Midbrain (tissue), 1 donor: ENCODE results near the gene LGALS9.
"Not testable (repeated sequence)": the region's sequence is repeated elsewhere in the genome, so short reads cannot be mapped to it uniquely, and the experiment has no call there.

Experiments used
- DNase-seq: peaks from one replicate; lab custom pipeline; 2025; lab: John Stamatoyannopoulos, UW

The LGALS9 gene

GRCh38 chr17:27654136-27654535 lies 23.1 kb downstream of the LGALS9 start:
- no peak for DNase-seq

GRCh38 chr17:27654654-27655524 lies 23.9 kb downstream of the LGALS9 start:
- DNase-seq: peak; percentile 62

- DNase-seq: not testable (repeated sequence)
Observed at GRCh38 chr17:27655525-27656111, 24.6 kb downstream of the LGALS9 start.

- not testable (repeated sequence) for DNase-seq
Observed at GRCh38 chr17:27656620-27657019, 25.6 kb downstream of the LGALS9 start.

GRCh38 chr17:27657620-27658019 lies 26.6 kb downstream of the LGALS9 start:
- DNase-seq: no peak

- no peak for DNase-seq
Observed at GRCh38 chr17:27659683-27660082, 28.7 kb downstream of the LGALS9 start.

GRCh38 chr17:27660436-27660835 lies 29.4 kb downstream of the LGALS9 start:
- DNase-seq: no peak

- no peak for DNase-seq
Observed at GRCh38 chr17:27663936-27664605, 33.1 kb downstream of the LGALS9 start.

- DNase-seq: no peak
Observed at GRCh38 chr17:27664606-27664965, 33.6 kb downstream of the LGALS9 start.

GRCh38 chr17:27665549-27665948 lies 34.6 kb downstream of the LGALS9 start:
- DNase-seq: no peak

GRCh38 chr17:27666270-27666669 lies 35.3 kb downstream of the LGALS9 start:
- not testable (repeated sequence) for DNase-seq

- no peak for DNase-seq
Observed at GRCh38 chr17:27666831-27667560, 36.0 kb downstream of the LGALS9 start.

- DNase-seq: no peak
Observed at GRCh38 chr17:27667656-27668487, 36.9 kb downstream of the LGALS9 start.

GRCh38 chr17:27668488-27668823 lies 37.5 kb downstream of the LGALS9 start:
- no peak for DNase-seq

- DNase-seq: no peak
Observed at GRCh38 chr17:27669136-27669535, 38.1 kb downstream of the LGALS9 start.

GRCh38 chr17:27669850-27670249 lies 38.9 kb downstream of the LGALS9 start:
- no peak for DNase-seq

- DNase-seq: no peak
Observed at GRCh38 chr17:27670791-27671590, 40.0 kb downstream of the LGALS9 start.

GRCh38 chr17:27671591-27671910 lies 40.6 kb downstream of the LGALS9 start:
- no peak for DNase-seq

GRCh38 chr17:27671977-27672480 lies 41.0 kb downstream of the LGALS9 start:
- not testable (repeated sequence) for DNase-seq

GRCh38 chr17:27674335-27674734 lies 43.3 kb downstream of the LGALS9 start:
- no peak for DNase-seq

GRCh38 chr17:27677191-27677590 lies 46.2 kb downstream of the LGALS9 start:
- no peak for DNase-seq
